RWPE1 (cell line): ENCODE measurements around the gene SCP2D1.

ENCODE experiments used
- CTCF ChIA-PET: fragments of 350-600 bp; sonication (Branson Sonifier 250); formaldehyde crosslinking; extraction: SDS; loops from one replicate; lab custom pipeline; 2021; lab: Yijun Ruan, JAX
- POLR2A ChIA-PET: fragments of 400-600 bp; formaldehyde crosslinking; extraction: SDS; loops from one replicate; lab custom pipeline; 2020; ENCODE audit warnings: antibody characterized with exemption; ENCODE audit not compliant: low non-redundant PET; lab: Yijun Ruan, JAX
- DNase-seq: peaks from one replicate; pipeline ENCODE4 v3.0.0; 2012; ENCODE audit warnings: low spot score
- H3K27ac ChIP-seq: fragments of 450-650 bp; 2 replicates; pipeline ENCODE4 v1.5.1; 2017
- TF ChIP-seq, protein P1 (sequence below): fragments of 450-650 bp; conservative IDR thresholded peaks from 2 replicates; pipeline ENCODE4 v1.5.1; 2017; ENCODE audit warnings: low read depth, mild to moderate bottlenecking

Gene SCP2D1

GRCh38 chr20:18831830-18832499, 18.4 kb downstream of the SCP2D1 start:
- CTCF ChIA-PET: no interaction called here
- TF ChIP-seq, protein P1, sequence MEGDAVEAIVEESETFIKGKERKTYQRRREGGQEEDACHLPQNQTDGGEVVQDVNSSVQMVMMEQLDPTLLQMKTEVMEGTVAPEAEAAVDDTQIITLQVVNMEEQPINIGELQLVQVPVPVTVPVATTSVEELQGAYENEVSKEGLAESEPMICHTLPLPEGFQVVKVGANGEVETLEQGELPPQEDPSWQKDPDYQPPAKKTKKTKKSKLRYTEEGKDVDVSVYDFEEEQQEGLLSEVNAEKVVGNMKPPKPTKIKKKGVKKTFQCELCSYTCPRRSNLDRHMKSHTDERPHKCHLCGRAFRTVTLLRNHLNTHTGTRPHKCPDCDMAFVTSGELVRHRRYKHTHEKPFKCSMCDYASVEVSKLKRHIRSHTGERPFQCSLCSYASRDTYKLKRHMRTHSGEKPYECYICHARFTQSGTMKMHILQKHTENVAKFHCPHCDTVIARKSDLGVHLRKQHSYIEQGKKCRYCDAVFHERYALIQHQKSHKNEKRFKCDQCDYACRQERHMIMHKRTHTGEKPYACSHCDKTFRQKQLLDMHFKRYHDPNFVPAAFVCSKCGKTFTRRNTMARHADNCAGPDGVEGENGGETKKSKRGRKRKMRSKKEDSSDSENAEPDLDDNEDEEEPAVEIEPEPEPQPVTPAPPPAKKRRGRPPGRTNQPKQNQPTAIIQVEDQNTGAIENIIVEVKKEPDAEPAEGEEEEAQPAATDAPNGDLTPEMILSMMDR: no peak
- POLR2A ChIA-PET: no interaction called here
- no peak for DNase-seq
- no peak overlapping the region for H3K27ac ChIP-seq

DNA sequence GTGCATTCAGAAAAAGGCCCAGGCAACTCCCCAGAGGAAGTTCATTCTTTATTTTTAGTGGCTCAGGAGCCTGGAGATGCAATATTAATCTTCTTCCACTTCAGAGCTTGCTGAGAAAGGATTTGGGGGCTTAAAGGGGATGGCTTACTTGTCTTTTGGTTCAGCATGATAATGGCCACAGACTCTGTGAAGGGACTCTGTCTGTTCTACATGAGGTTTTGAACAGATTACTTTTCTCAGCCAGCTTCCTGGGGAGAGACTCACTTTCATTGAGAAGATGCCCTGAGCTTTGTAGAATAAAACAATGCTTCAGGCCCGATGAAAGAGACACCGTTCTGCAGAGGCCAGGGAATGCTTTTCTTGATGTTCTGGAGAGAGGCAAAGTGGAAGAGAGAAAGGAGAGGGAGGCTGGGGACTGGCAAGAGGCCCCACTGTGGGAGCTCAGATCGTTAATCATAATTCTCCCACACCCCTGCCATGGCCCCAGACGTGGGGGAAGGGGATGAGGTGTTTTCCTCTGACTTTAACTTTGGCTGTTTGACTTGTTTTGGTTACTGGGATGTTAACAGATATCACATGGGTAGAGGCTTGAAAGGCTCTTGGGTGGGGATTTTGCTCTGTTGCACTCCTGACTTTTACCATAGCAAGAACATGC, 19.1 kb downstream of the SCP2D1 start:
- TF ChIP-seq, protein P1: no peak
- CTCF ChIA-PET: interaction anchor here (0.6 kb wide), 1 partner anchor 107 kb away, joined by 3 read pairs; no protein-coding TSS in a partner anchor
- DNase-seq: no peak
- POLR2A ChIA-PET: no interaction called here
- no peak overlapping the region for H3K27ac ChIP-seq

DNA sequence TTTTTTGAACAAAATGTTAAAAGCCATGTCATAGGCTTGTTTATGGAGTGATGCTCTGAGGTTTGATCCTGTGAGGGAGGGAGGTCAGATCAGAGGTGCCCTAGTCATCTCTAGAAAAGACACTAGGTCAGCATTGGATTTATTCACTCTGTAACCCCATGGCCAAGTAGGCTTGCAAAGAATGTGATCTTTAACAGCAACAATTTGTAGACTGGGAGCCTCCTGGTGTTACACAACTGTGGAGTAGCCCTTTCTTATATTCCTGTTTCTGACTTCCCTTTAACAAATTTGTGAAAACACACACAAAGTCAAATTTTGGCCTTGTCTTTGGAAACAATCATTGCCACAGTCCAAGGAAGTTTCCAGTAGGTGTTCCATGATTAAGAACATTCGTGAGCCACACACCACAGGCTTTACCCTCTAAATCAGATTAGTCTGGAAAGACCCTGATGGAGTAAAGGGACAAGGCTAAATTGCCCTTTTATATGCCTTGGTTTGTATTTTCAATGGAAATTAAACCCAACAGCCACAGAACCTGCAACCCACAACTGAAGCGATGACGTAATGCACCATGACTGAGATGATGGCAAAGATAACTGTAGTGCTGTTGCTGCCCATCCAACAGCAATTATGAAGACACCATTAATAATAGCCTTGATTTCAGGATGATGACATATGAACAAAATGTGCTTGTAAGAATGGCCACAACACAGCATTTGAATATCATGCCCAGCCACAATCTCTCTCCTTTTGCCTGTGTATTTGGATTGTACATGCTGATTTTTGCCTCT, 22.1 kb downstream of the SCP2D1 start:
- no peak overlapping the region for H3K27ac ChIP-seq
- ChIA-PET POLR2A (no interaction called here), CTCF (interaction anchor here (0.6 kb wide), 1 partner anchor 220 kb away, joined by 3 read pairs; no protein-coding TSS in a partner anchor)
- DNase-seq: no peak
- TF ChIP-seq, protein P1: no peak

- TF ChIP-seq, protein P1: no peak
- DNase-seq: no peak
- H3K27ac ChIP-seq: no peak overlapping the region
- ChIA-PET POLR2A (no interaction called here), CTCF (no interaction called here)
These were observed 24.1 kb downstream of the SCP2D1 start for GRCh38 chr20:18837718-18838117.

DNA sequence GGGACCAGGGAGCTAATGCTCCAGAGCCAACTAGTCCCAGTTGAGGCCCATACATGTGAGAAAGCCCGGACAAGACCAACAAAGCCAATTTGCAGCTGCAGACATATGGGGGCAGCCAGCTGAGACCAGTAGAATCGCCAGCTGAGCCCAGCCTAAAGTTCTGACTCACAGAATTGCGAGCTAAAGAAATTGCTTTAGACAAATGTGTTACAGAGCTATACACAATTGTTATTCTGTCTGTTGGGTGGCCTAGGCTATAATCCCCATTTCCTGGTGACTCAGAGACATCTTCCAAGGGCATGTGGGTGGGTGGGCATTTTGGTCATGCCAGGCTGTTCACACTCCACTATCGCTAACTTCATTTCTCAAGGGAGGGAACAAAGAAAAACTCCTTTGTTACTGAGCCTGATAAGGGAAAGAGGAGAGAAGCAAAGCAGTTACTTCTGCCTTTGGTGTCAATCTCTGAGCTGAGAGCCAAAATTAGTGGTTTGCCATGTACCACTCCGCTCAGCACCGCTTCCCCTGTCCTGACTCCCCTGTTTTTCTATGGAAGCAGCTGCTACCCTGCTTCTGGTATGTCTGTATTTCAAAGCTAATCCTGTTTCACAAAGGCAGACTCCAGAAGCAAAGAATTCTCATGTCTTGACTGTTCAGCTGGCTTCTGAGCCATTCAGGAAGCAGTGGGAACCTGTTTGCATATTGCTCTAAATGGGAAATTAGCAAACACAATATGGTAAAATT, 26.1 kb downstream of the SCP2D1 start:
- no peak overlapping the region for H3K27ac ChIP-seq
- no peak for DNase-seq
- TF ChIP-seq, protein P1: no peak
- CTCF ChIA-PET: no interaction called here
- POLR2A ChIA-PET: no interaction called here

DNA sequence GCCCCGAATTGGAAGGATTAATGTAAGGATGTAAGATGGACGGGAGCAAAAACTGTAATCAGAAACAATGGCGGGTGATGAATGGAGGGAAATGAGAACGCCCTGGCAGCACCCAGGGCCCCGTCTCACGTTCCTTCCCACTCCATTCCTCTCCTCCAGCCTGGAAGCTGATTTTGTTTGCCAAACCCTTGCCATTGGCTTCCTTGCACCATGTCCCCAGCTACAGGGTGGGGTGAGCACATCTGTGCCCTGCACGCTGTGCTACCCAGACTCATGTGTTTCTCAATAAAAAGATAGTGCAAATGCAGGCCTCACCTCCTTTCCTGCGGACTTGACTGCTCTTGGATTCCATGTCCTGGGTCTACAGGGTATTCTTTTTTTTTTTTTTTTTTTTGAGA, 26.7 kb downstream of the SCP2D1 start:
- TF ChIP-seq, protein P1: no peak
- no peak for DNase-seq
- POLR2A ChIA-PET: no interaction called here
- CTCF ChIA-PET: no interaction called here
- no peak overlapping the region for H3K27ac ChIP-seq
